GM21737 (cell line): ENCODE measurements around the gene KRT79.
"Not testable (repeated sequence)": the region's sequence is repeated elsewhere in the genome, so short reads cannot be mapped to it uniquely, and the experiment has no call there.

ENCODE experiments used
- ATAC-seq: cut with Tn5 transposase; IDR thresholded peaks from one replicate; pipeline ENCODE4 v1.9.1; 2021; ENCODE audit warnings: mild to moderate bottlenecking, moderate library complexity; ENCODE audit not compliant: unreplicated experiment

The KRT79 gene

DNA sequence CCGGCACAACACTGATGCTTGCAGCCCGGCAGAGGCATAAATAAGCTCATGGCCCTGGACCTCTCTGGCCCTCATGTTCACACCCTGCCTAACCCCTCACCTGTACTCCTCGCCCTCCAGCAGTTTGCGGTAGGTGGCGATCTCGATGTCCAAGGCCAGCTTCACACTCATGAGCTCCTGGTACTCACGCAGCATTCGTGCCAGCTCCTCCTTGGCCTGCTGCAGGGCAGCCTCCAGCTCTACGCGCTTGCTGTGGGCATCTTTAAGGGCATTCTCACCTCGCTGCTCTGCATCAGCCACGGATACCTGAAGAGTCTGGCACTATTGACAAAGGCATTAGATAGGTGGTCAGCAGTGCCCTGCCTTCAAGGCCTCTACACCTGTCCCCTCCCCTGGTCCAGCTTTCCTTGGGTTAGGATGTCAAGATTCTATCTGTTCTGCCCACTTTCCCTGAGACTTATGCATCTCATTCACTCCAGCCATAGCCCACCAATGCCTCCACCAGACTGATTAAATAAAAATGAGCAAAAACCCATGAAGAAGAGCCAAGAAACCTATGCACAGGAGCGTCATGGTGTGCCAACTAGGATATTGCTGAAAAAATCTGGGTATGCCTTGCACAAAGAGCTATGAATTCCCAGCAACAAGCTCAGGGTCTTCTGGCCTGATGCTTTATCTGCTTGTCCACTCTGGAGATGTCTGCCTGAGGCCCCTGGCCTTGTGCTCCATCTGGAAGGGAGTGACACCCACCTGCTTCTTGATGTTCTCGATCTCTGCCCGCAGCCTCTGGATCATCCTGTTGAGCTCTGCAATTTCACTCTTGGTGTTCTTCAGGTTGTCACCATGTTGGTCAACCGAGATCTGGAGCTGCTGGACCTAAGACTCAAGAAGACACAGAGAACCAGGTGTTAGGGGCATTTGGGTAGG lies 26.3 kb downstream of the KRT79 start:
- no peak for ATAC-seq

DNA sequence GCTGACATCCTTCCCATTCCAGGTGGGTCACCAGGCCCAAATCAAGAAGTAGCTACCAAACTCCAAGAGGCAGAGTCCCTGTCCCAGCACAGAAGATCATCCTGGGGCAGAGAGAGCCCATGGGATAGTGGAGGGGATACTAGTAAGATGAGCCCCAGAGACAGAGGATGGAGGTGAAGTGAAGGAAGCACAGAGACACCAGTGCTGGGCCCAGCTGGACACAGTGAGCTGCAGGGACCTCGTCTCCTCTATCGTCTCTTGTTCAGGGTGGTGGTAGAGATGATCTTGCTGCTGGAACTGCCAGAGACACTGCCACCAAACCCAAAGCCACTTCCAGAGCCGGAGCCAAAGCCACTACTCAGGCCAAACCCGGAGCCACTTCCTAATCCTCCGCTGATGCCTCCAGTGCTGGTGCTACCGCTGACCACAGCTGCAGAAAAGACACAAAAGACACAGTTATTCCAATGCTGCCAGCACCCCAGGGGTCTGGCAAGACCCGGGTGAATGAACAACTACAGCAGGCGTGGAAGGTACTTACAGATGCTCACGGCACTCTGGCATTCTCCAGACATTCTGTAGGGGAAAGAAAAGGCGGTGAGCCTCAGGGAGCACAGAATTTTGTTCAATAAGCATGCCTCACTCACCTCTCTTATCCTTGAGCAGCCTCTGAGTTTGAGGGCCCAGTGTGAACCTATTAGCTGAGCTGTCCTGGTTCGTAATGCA lies 27.1 kb downstream of the KRT79 start:
- ATAC-seq, result no peak

DNA sequence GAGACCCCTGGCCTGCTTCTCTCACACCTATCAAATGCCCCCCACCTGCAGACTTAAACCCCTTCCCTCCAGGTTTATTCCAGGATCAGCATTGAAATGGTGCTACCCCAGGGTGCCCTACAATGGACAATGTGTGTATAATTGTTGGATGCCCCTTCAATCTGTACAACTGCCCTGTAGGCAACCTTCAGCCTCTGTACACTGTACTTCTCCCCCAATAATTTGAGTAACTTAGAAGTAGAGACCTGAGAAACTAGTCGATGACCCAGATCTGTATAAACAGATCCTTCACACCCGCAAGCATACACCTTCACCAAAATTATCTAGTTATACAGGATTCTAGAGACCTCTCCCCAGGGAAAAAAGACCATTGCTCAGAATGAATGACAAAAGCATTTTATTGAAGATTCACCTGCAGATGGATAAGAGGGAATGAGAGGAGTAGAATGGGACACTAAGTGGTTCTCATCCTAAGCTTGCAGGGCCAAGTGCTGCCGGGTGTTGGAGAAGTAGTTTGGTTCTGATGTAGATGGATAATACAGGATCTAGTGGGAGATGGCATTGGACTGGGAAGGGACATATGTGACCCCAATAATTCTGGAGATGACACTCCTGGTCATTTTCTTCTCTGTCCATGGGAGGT lies 27.8 kb downstream of the KRT79 start:
- no peak for ATAC-seq

DNA sequence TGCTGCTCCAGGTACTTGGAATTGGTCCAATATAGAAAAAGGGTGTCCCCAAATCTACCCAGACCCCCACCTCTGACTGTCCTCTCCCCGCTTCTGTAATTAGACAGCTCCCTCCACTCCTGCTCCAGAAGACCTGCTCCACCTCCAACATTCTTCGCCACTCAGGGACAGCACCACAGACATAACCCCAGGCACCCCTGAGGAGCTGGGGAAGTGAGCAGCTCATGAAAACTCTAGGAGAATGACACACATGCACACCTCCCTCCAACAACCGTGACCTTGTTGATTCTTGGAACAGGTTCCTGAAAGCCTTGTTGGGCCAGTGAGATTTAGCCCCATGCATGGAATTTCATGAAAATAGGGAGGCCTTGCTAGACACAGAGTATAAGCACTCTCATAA lies 28.4 kb downstream of the KRT79 start:
- ATAC-seq, result no peak

DNA sequence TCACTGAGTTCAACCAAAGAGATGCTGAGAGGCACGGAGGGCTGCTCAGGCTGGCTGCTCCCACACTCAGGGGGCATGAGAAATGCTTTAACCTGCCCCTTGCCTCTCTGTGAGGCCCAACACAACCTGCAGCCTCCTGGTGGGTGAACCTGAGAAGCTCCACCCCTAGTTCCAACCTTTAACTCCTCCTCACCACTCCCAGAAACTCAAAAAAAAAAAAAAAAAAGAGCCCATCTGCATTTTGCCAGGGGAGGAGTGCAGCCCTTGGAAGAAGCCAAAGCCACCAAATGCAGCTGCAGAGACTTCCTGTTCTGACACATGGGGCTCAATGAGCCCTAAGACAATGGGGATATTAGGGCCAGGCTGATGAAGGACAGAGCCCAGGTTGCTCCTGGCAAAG lies 29.1 kb downstream of the KRT79 start:
- no peak for ATAC-seq

DNA sequence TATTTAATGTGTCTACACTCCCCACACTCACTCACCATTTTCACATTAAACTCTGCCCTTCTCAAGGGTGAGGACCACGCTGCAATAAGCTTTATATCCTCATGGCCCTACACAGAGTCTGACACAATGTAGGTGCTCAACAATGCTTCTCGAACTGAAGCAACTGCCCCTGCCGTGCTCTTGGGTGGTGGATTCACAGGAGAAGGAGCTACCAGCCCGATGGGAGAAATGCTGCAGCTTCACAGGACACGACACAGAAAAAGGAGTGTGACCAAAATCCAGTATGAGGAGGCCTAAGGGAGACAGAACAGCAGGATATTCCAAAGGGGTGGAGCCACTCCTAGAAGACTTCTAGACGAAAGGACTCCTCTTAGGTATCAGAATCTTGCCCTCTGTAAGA lies 31.7 kb downstream of the KRT79 start:
- no peak for ATAC-seq

- ATAC-seq, result no peak
These were observed 32.3 kb downstream of the KRT79 start for GRCh38 chr12:52801773-52802172.

DNA sequence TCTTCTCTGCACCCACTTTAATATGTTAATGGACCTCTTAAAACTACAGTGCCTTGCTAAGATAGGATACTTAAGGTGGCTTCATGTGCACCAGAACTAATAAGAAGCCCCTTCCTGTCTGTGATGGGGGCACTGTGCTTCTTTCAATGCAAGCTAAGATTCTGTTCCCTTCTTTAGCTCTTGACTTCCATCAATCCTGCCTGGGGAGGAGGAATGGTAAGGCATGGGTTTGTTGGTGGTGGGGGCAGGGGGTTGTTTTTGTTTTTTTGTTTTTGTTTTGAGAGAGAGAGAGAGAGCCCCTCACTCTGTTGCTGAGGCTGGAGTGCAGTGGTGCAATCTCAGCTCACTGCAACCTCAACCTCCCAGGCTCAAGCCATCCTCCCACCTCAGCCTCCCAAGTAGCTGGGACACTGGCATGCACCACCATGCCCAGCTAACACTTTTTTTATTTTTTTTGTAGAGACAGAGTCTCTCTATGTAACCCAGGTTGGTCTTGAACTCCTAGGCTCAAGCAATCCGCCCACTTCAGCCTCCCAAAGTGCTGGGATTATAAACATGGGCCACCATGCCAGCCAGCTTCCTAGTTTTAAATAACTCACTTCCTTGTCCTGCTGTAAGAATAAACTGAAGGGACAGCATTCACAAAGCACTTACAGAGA lies 33.7 kb downstream of the KRT79 start:
- no peak for ATAC-seq

- no peak for ATAC-seq
These were observed 34.5 kb downstream of the KRT79 start for GRCh38 chr12:52799505-52800211.

DNA sequence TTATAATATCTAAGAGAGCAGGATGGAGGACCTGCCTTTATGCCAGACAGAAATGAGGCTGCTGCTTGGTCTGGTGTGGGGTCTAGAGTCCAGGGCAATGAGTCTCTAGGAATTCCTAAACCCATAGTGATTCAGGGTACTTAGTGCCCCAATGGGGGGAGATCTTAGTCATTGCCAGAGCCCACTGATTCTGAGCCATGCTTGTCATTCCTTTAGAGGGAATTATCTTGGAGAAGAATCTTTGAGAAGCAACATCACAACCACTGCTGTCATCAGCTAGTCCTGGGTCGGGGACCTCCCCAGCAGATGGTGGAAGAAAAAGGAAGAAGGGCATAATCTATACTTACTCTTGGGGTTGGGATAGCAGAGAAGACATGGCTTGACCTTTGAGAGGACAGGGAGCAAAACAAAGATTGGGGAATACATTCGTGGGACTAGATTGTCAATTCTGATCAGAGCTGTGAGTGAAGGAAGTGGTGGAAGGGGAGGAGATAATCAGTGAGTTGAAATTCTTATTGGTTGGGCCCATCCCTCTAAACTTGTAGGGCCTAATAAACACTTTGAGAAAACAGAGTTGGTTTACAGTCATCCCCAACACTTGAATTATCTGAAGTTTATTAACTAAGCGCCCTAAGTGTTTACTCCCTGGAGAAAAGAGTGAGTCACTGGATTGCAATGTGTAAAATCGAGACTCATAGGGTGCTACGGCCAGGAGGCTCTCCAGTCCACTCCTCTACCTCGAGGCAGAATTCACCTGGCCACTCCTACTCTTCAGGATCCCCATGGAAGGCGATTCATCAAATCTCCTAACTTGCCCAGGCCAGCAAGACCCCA lies 35.2 kb downstream of the KRT79 start:
- no peak for ATAC-seq

- no peak for ATAC-seq
These were observed 36.0 kb downstream of the KRT79 start for GRCh38 chr12:52798003-52798670.

GRCh38 chr12:52797529-52797894 lies 36.6 kb downstream of the KRT79 start:
- no peak for ATAC-seq

DNA sequence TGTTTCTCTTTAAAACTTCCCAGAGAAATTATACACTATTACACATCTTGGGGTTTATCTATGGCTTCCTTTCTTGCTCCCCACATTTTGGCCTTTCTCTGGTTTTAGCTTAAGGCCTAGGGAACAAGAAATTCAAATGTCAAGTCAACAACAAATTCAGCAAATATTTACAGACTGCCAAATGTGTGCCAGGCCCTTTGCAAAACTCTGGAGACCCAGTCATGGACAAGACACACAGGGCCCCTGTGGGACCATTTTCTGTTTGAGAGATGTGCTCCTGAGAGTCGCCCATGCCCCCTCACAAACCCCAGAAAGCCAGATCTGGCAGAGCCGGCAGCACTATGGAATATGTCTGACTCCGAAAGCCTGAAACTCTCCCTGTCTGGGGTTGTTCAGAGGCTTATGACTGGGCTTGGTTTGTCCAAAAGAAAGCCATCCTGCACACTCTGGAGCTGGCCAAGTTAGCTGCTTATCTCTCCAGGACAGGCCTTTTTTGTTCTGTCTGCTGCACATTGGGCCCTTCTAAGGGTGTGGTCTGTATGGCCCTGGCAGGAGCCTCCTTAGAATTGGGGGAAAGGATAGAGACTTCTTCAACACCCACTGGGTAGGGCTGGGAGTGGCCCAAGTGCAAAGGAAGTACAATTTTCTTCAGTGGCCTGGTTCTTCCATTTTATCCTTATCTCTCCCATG lies 37.1 kb downstream of the KRT79 start:
- no peak for ATAC-seq

DNA sequence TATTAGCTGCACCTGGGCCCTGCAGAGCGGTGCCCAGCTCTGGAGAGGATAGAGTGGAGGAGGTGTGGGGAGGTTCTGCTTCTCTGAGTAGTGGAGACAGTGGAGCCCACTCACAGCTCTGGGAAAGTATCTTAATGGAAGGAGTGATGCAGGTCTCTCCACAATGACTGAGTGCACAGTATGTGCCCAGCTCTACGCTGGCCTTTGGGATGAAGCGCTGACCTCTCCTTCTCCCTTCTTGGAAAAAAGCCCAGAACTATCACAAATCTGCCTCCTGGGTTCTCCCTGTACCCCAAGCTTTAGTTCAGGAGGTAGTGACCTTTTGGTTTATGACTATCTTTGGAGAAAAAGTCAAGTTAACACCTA lies 37.7 kb downstream of the KRT79 start:
- no peak for ATAC-seq

- ATAC-seq, result no peak
These were observed 38.2 kb downstream of the KRT79 start, which contains the start of gene KRT3 for GRCh38 chr12:52795694-52796428. Gene KRT3, minus strand, starts transcription at chr12:52796117. Its CDS starts 75 bp downstream, at chr12:52796042.

DNA sequence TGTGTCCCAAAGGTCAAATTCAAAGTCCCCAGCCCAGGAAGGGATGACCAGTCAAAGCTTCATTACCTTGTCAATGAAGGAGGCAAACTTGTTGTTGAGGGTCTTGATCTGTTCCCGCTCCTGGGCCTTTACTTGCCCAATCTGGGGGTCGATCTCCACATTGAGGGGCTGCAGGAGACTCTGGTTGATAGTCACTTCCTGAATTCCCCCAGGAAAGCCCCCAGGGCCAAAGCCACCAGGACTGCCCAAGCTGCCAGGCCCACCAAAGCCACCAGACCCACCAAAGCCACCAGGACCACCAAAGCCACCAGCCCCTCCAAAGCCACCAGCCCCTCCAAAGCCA lies 38.8 kb downstream of the KRT79 start:
- ATAC-seq, result not testable (repeated sequence)

GRCh38 chr12:52794479-52795331 lies 39.4 kb downstream of the KRT79 start:
- no peak for ATAC-seq
